GM18873 (cell line): ENCODE data around the gene PCGF5.
"Not testable (repeated sequence)": the region's sequence is repeated elsewhere in the genome, so short reads cannot be mapped to it uniquely, and the experiment has no call there.

Experiments
- ATAC-seq: cut with Tn5 transposase; IDR thresholded peaks from one replicate; pipeline ENCODE4 v1.9.1; 2021; ENCODE audit warnings: mild to moderate bottlenecking, moderate library complexity, moderate number of reproducible peaks; ENCODE audit not compliant: unreplicated experiment, low FRiP score

PCGF5 gene

DNA sequence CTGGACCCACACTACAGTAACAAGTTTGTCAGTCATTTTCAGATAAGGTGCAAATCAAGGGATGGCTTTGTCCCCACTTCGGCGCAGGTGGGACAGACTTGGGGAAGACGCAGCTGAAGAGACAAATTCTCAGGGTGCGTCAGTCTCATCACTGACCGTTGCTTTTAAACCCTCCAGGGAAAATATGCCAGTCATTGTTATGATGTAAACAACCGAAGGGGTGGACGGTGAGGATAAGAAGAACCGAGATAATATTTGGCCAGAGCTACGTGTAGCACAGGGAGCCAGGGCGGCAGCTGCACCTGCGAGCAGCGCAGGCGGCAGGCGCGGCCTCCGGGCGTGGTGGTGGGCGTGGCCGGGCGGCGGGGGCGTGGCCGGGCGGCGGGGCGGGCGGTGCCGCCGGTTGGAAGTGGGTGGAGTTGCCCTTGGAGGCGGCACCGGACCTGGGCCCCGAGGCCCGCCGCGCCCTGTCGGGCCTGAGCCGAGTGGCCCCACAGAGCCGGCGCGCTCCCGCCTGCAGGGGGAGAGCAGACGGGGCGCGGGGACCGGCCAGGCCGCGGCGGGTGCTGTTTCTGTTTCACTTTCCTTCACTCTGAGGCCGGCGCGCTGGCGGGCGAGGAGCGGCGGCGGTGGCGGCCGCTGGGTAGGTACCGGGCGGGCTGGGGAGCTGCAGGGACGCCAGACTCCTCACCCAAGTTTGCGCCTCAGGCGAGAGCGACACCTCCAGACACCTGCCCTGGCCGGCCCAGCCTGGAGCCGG is at the start of gene PCGF5:
Gene PCGF5, plus strand, starts transcription at position 470 of the 760 bp plus-strand sequence. CDS start 2,209 bp downstream, outside the sequence.
- ATAC-seq: peak; percentile 83

DNA sequence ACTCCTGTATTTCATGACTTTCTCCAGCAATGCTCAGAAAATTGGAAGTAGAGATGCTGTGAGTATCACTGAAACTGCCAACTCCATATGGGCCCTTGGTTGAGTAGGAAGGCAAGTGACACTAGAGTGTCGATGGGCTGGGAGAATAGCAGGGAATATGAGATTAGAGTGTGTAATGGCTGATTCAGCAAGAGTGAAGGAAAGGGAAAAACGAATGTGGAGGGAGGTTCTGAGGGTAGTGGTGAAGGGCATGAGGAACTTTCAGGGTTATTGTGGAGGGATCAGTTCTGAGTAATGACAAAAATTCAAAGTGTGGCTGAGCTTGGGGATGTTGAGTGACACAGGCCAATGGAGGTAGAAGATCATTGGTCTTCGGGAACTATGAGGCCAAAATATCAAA is 49.0 kb upstream of the PCGF5 start:
- no peak for ATAC-seq

DNA sequence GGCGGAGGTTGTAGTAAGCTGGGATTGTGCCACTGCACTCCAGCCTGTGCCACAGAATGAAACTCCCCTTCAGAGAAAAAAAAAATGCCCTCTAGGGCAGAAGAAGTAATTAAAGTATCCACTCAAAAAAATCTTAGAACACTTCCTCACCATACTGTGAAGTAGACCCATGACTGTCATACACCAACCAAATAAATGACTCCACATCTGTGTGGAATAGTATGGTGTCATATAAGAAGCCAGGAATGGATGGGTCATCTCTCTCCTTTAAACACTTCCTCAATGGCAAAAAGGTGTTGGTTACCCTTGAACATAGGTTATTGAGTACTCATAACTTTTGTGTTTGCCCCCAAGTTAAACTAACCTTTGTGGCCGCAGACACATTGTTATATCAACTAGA is 48.1 kb upstream of the PCGF5 start:
- ATAC-seq: no peak

GRCh38 chr10:91185239-91185875 is 35.1 kb upstream of the PCGF5 start:
- ATAC-seq: no peak

DNA sequence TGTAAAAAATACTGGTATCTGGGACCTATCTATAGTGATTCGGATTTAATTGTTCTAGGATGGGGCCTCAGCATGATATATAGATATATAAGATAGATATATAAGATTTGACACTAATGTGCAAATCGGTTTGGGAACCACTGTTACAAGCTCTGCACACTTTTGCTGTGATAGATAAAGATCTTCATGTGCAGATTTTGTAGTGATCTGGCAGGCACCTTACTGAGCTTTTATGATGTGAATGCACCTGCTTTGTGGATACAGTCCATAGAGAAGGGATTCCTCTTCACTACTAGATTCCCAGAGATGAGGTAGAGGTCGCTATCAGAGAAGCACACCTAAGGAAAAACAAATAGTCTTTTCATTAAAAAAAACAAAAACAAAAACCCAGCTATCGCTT is 33.3 kb upstream of the PCGF5 start:
- no peak for ATAC-seq

GRCh38 chr10:91188010-91188409 is 32.5 kb upstream of the PCGF5 start:
- not testable (repeated sequence) for ATAC-seq

GRCh38 chr10:91188889-91189288 is 31.6 kb upstream of the PCGF5 start:
- ATAC-seq: no peak

GRCh38 chr10:91190388-91190870 is 30.0 kb upstream of the PCGF5 start:
- ATAC-seq: no peak

GRCh38 chr10:91190876-91191583 is 29.4 kb upstream of the PCGF5 start:
- ATAC-seq: peak; percentile 68

DNA sequence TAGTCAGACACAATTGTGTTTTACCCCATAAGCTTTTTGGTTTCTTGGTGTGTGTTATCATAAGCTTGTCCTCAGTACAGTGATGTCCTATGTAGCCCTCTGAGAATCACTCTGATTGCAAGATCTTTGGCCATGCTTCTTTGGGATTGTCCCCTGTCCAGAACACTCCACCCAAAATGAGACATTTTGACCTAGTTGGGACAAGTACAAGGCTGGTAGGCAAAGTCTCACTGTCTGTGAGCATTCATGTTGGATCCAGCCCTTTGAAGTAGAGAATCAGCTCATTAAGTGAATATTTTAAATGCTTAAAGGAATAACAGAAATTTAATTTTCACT is 28.9 kb upstream of the PCGF5 start:
- no peak for ATAC-seq

DNA sequence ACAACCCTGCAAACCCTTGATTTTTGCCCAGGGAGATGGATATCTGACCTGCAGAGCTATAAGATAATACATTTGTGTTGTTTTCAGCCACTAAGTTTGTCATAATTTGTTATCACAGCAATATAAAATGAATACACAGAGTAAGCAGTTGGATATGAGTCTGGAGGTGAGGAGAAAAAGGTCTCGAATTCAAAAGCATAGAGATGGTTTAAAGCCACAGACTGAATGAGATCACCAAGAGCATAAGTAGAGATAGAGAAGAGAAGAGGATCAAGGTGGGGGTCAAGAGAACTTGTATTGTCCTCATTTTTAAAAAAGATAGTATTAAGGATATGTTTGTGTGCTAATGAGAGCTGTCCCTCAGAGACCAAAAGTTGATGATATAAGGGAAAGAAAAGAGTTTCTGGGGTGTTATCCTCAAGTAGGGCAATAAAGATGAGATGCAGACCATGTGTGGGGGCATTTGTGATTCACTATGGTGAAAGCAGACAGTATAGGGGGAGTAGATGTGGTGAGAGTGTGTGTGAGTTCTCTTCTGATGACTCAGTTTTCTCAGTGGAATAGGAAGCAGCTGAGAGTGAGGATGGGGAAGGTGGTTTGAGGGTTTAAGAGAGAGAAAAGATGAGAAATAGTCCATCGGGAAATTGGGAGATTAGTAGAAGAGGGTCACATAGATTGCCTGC is 25.8 kb upstream of the PCGF5 start:
- ATAC-seq: no peak

GRCh38 chr10:91196268-91197048 is 24.0 kb upstream of the PCGF5 start:
- no peak for ATAC-seq

- no peak for ATAC-seq
Measured at GRCh38 chr10:91197127-91197526, 23.3 kb upstream of the PCGF5 start.

DNA sequence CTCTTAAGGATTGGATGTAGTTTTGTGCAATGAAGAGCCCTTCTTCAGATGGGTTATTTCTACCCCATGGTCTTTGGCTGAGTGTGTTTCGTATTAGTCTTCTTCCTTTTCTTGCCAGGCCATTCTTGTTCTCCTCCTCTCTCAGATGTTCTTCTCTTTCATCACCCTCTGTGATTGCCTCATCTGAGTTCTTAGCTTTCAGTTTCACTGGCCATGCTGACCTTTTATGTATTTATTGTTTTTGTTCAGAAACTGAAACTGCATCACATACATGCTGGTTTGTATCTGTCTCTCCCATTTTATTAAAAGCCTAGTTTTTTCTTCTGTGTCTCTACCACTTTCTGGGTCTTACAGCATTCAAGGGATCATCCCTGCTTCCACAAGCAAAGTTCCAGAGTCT is 21.7 kb upstream of the PCGF5 start:
- peak; percentile 76 for ATAC-seq

- ATAC-seq: no peak
Measured at GRCh38 chr10:91200314-91201212, 19.9 kb upstream of the PCGF5 start.

- ATAC-seq: no peak
Measured at GRCh38 chr10:91201213-91201996, 19.1 kb upstream of the PCGF5 start.

DNA sequence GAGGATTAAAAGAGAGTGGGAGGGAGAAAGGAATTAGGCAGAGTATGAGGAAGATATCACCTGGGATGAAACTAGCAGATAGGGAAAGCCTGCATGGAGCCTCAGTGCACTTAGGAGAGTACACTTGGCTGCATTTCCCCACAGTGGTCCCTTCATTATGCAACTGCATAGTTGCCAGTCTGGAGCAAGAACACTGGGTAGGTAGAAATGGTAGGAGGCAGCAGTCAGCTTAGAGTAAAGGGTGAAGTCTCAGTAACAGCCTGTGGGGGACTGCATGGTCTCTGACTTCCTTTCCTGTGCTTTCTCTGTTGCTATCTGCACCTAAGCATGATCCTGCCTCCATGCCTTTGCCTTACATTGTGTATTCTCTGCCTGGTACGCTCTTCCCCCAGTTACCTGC is 14.0 kb upstream of the PCGF5 start:
- ATAC-seq: no peak

- no peak for ATAC-seq
Measured at GRCh38 chr10:91206837-91207474, 13.5 kb upstream of the PCGF5 start.
